ENCODE data around the gene MACROD2.

Gene MACROD2

GRCh38 chr20:14333721-14334120 is 338.4 kb downstream of the MACROD2 start:
- no peak for DNase-seq (ENCODE audit: low read depth in 3 of 3, low spot score in 1 of 3)

GRCh38 chr20:14334306-14334930 is 339.1 kb downstream of the MACROD2 start:
- DNase-seq (ENCODE audit: low read depth in 3 of 3, low spot score in 1 of 3): no peak

GRCh38 chr20:14335052-14335451 is 339.7 kb downstream of the MACROD2 start:
- no peak for DNase-seq (ENCODE audit: low read depth in 3 of 3, low spot score in 1 of 3)

GRCh38 chr20:14336686-14337085 is 341.4 kb downstream of the MACROD2 start:
- DNase-seq (ENCODE audit: low read depth in 3 of 3, low spot score in 1 of 3): no peak

- no peak for DNase-seq (ENCODE audit: low read depth in 3 of 3, low spot score in 1 of 3)
These were observed 342.3 kb downstream of the MACROD2 start, which contains the start of gene FLRT3 for GRCh38 chr20:14337400-14338171. Gene FLRT3, minus strand, starts transcription at chr20:14337612. Its CDS starts 10,106 bp downstream, at chr20:14327506.

- DNase-seq (ENCODE audit: low read depth in 3 of 3, low spot score in 1 of 3): no peak
These were observed 346.5 kb downstream of the MACROD2 start for GRCh38 chr20:14341801-14342200.

- no peak for DNase-seq (ENCODE audit: low read depth in 3 of 3, low spot score in 1 of 3)
These were observed 347.6 kb downstream of the MACROD2 start for GRCh38 chr20:14342918-14343317.

- DNase-seq (ENCODE audit: low read depth in 3 of 3, low spot score in 1 of 3): no peak
These were observed 348.3 kb downstream of the MACROD2 start for GRCh38 chr20:14343491-14344065.

- DNase-seq (ENCODE audit: low read depth in 3 of 3, low spot score in 1 of 3): no peak
These were observed 349.4 kb downstream of the MACROD2 start for GRCh38 chr20:14344746-14345145.

- DNase-seq (ENCODE audit: low read depth in 3 of 3, low spot score in 1 of 3): no peak
These were observed 360.5 kb downstream of the MACROD2 start for GRCh38 chr20:14355791-14356190.

- no peak for DNase-seq (ENCODE audit: low read depth in 3 of 3, low spot score in 1 of 3)
These were observed 365.1 kb downstream of the MACROD2 start for GRCh38 chr20:14360416-14360815.

GRCh38 chr20:14361509-14362345 is 366.4 kb downstream of the MACROD2 start:
- no peak for DNase-seq (ENCODE audit: low read depth in 3 of 3, low spot score in 1 of 3)

GRCh38 chr20:14374196-14374595 is 378.9 kb downstream of the MACROD2 start:
- DNase-seq (ENCODE audit: low read depth in 3 of 3, low spot score in 1 of 3): no peak

GRCh38 chr20:14375416-14375985 is 380.2 kb downstream of the MACROD2 start:
- DNase-seq (ENCODE audit: low read depth in 3 of 3, low spot score in 1 of 3): no peak

- DNase-seq (ENCODE audit: low read depth in 3 of 3, low spot score in 1 of 3): no peak
These were observed 383.0 kb downstream of the MACROD2 start for GRCh38 chr20:14378326-14378725.

- no peak for DNase-seq (ENCODE audit: low read depth in 3 of 3, low spot score in 1 of 3)
These were observed 388.0 kb downstream of the MACROD2 start for GRCh38 chr20:14383335-14383734.

GRCh38 chr20:14384416-14385175 is 389.3 kb downstream of the MACROD2 start:
- no peak for DNase-seq (ENCODE audit: low read depth in 3 of 3, low spot score in 1 of 3)

GRCh38 chr20:14385176-14385740 is 389.9 kb downstream of the MACROD2 start:
- no peak for DNase-seq (ENCODE audit: low read depth in 3 of 3, low spot score in 1 of 3)

GRCh38 chr20:14386726-14387125 is 391.4 kb downstream of the MACROD2 start:
- DNase-seq (ENCODE audit: low read depth in 3 of 3, low spot score in 1 of 3): no peak
